BLaER1 treated with 17β-estradiol and CSF1 and Interleukin-3, amounts not matched to agents 10 nM and 100 nM (cell line): ENCODE measurements around the gene ARID1B.

Experiments
- H3K27ac ChIP-seq, 11 experiments: shearing (Covaris generic); formaldehyde crosslinking; 2 replicates each; pipeline ENCODE4 v1.8.1; 2022
- H3K27me3 ChIP-seq, 11 experiments: shearing (Covaris generic); formaldehyde crosslinking; 2 replicates each; pipeline ENCODE4 v1.8.1; 2022
- H3K36me3 ChIP-seq, 11 experiments: shearing (Covaris generic); formaldehyde crosslinking; 2 replicates each; pipeline ENCODE4 v1.8.1; 2022
- H3K4me1 ChIP-seq, 10 experiments: shearing (Covaris generic); formaldehyde crosslinking; 2 replicates each; pipeline ENCODE4 v1.8.1; 2022
- H3K4me2 ChIP-seq, 11 experiments: shearing (Covaris generic); formaldehyde crosslinking; 2 replicates each; pipeline ENCODE4 v1.8.1; 2022
- H3K4me3 ChIP-seq, 10 experiments: shearing (Covaris generic); formaldehyde crosslinking; 2 replicates each; pipeline ENCODE4 v1.8.1; 2022
- H3K9ac ChIP-seq, 11 experiments: shearing (Covaris generic); formaldehyde crosslinking; 2 replicates each; pipeline ENCODE4 v1.8.1; 2022
- H3K9me3 ChIP-seq, 11 experiments: shearing (Covaris generic); formaldehyde crosslinking; replicated peaks in 1 of 11; 2 replicates each; pipeline ENCODE4 v1.8.1; 2022
- H4K20me1 ChIP-seq, 11 experiments: shearing (Covaris generic); formaldehyde crosslinking; 2 replicates each; pipeline ENCODE4 v1.8.1; 2022
- Cebpa-rat ChIP-seq, 11 experiments: shearing (Covaris generic); IDR thresholded peaks; 2 replicates each; pipeline ENCODE4 v1.8.1; 2022

The ARID1B gene

GRCh38 chr6:157229713-157230112 lies 452.5 kb downstream of the ARID1B start:
- H4K20me1 ChIP-seq: peaks cover 0 to 22% (median 0%) of the 10 kb centered on the region in 11 experiments; a peak in 4 of 22 replicates
- no peak overlapping the region for H3K4me3 ChIP-seq
- peaks cover 3 to 51% (median 40%) of the 10 kb centered on the region in 10 experiments; a peak in 19 of 20 replicates for H3K4me1 ChIP-seq
- H3K27me3 ChIP-seq: peaks cover 12 to 65% (median 25%) of the 10 kb centered on the region in 11 experiments
- no peak for TF ChIP-seq Cebpa-rat (IDR thresholded peaks at IDR 0.05)
- peaks cover 0 to 4% (median 0%) of the 10 kb centered on the region in 11 experiments; a peak in 7 of 22 replicates for H3K9me3 ChIP-seq
- H3K27ac ChIP-seq: no peak overlapping the region
- H3K4me2 ChIP-seq: peak overlapping the region in 8 of 11 experiments; percentile 18 to 73 (median 60); a peak in 15 of 22 replicates
- no peaks in the 10 kb centered on the region for H3K36me3 ChIP-seq
- no peak overlapping the region for H3K9ac ChIP-seq

GRCh38 chr6:157230910-157231309 lies 453.7 kb downstream of the ARID1B start:
- no peak overlapping the region for H3K9ac ChIP-seq
- no peak for TF ChIP-seq Cebpa-rat (IDR thresholded peaks at IDR 0.05)
- H3K4me1 ChIP-seq: peaks cover 4 to 48% (median 35%) of the 10 kb centered on the region in 10 experiments; a peak in 17 of 20 replicates
- H3K36me3 ChIP-seq: no peaks in the 10 kb centered on the region
- H3K9me3 ChIP-seq: peaks cover 0 to 14% (median 11%) of the 10 kb centered on the region in 11 experiments; a peak in 15 of 22 replicates
- H3K27me3 ChIP-seq: peaks cover 24 to 65% (median 36%) of the 10 kb centered on the region in 11 experiments
- peaks cover 0 to 14% (median 0%) of the 10 kb centered on the region in 11 experiments; a peak in 6 of 22 replicates for H4K20me1 ChIP-seq
- H3K4me3 ChIP-seq: no peak overlapping the region
- no peak overlapping the region for H3K27ac ChIP-seq
- no peak overlapping the region; a peak in 1 of 22 replicates for H3K4me2 ChIP-seq

- no peak overlapping the region for H3K9ac ChIP-seq
- TF ChIP-seq Cebpa-rat (IDR thresholded peaks at IDR 0.05): no peak
- peaks cover 0 to 20% (median 6%) of the 10 kb centered on the region in 11 experiments; a peak in 11 of 22 replicates for H4K20me1 ChIP-seq
- H3K27me3 ChIP-seq: peaks cover 38 to 75% (median 50%) of the 10 kb centered on the region in 11 experiments
- H3K27ac ChIP-seq: no peak overlapping the region
- no peaks in the 10 kb centered on the region for H3K36me3 ChIP-seq
- H3K4me1 ChIP-seq: peaks cover 8 to 48% (median 39%) of the 10 kb centered on the region in 10 experiments; a peak in 17 of 20 replicates
- no peak overlapping the region for H3K4me3 ChIP-seq
- H3K4me2 ChIP-seq: no peak overlapping the region
- peaks cover 0 to 25% (median 20%) of the 10 kb centered on the region in 11 experiments; a peak in 16 of 22 replicates for H3K9me3 ChIP-seq
Measured at GRCh38 chr6:157232161-157232895, 455.1 kb downstream of the ARID1B start.

GRCh38 chr6:157233156-157233555 lies 456.0 kb downstream of the ARID1B start:
- Histone ChIP-seq H3K27me3 (peaks cover 45 to 82% (median 57%) of the 10 kb centered on the region in 11 experiments), H3K4me2 (no peak overlapping the region), H3K4me1 (peaks cover 8 to 40% (median 31%) of the 10 kb centered on the region in 10 experiments; a peak in 17 of 20 replicates), H3K27ac (no peak overlapping the region), H3K9ac (no peak overlapping the region), H3K9me3 (peaks cover 0 to 28% (median 20%) of the 10 kb centered on the region in 11 experiments; a peak in 16 of 22 replicates), H3K36me3 (no peaks in the 10 kb centered on the region), H4K20me1 (peaks cover 0 to 17% (median 6%) of the 10 kb centered on the region in 11 experiments; a peak in 11 of 22 replicates), H3K4me3 (no peak overlapping the region)
- TF ChIP-seq Cebpa-rat (IDR thresholded peaks at IDR 0.05): no peak

- Histone ChIP-seq H3K9ac (no peak overlapping the region), H3K4me2 (no peak overlapping the region), H3K4me3 (no peak overlapping the region), H4K20me1 (peaks cover 0 to 17% (median 6%) of the 10 kb centered on the region in 11 experiments; a peak in 11 of 22 replicates), H3K9me3 (peaks cover 0 to 28% (median 20%) of the 10 kb centered on the region in 11 experiments; a peak in 16 of 22 replicates), H3K27me3 (peaks cover 45 to 77% (median 56%) of the 10 kb centered on the region in 11 experiments), H3K27ac (no peak overlapping the region), H3K36me3 (no peaks in the 10 kb centered on the region), H3K4me1 (peaks cover 8 to 35% (median 25%) of the 10 kb centered on the region in 10 experiments; a peak in 17 of 20 replicates)
- no peak for TF ChIP-seq Cebpa-rat (IDR thresholded peaks at IDR 0.05)
Measured at GRCh38 chr6:157233686-157234085, 456.5 kb downstream of the ARID1B start.

GRCh38 chr6:157235600-157236039 lies 458.4 kb downstream of the ARID1B start:
- H3K4me3 ChIP-seq: peak overlapping the region; percentile 47 to 63 (median 54)
- H3K9ac ChIP-seq: peak overlapping the region in 8 of 11 experiments; percentile 6 to 69 (median 30); a peak in 9 of 22 replicates
- peaks cover 17 to 25% (median 20%) of the 10 kb centered on the region in 10 experiments for H3K4me1 ChIP-seq
- no peak overlapping the region for H3K27ac ChIP-seq
- H3K4me2 ChIP-seq: peak overlapping the region; percentile 74 to 95 (median 81)
- H4K20me1 ChIP-seq: peaks cover 0 to 17% (median 6%) of the 10 kb centered on the region in 11 experiments; a peak in 11 of 22 replicates
- H3K36me3 ChIP-seq: no peaks in the 10 kb centered on the region
- H3K9me3 ChIP-seq: peaks cover 0 to 28% (median 20%) of the 10 kb centered on the region in 11 experiments; a peak in 16 of 22 replicates
- H3K27me3 ChIP-seq: peaks cover 45 to 75% (median 61%) of the 10 kb centered on the region in 11 experiments
- TF ChIP-seq Cebpa-rat (IDR thresholded peaks at IDR 0.05): no peak

GRCh38 chr6:157236040-157236725 lies 459.0 kb downstream of the ARID1B start:
- peak overlapping the region; percentile 74 to 95 (median 81) for H3K4me2 ChIP-seq

GRCh38 chr6:157238346-157238745 lies 461.2 kb downstream of the ARID1B start:
- Histone ChIP-seq H3K27me3 (peaks cover 45 to 71% (median 56%) of the 10 kb centered on the region in 11 experiments), H3K4me3 (no peak overlapping the region), H3K9ac (no peak overlapping the region), H3K27ac (no peak overlapping the region), H3K9me3 (peaks cover 0 to 28% (median 20%) of the 10 kb centered on the region in 11 experiments; a peak in 16 of 22 replicates), H3K36me3 (no peaks in the 10 kb centered on the region), H4K20me1 (peaks cover 0 to 16% (median 6%) of the 10 kb centered on the region in 11 experiments; a peak in 11 of 22 replicates), H3K4me1 (peaks cover 18 to 23% (median 21%) of the 10 kb centered on the region in 10 experiments), H3K4me2 (no peak overlapping the region)
- TF ChIP-seq Cebpa-rat (IDR thresholded peaks at IDR 0.05): no peak

More at GRCh38 chr6:157236040-157236725, 459.0 kb downstream of the ARID1B start:
- Histone ChIP-seq H3K4me1 (peaks cover 18 to 23% (median 21%) of the 10 kb centered on the region in 10 experiments), H3K27ac (no peak overlapping the region), H3K9ac (peak overlapping the region in 8 of 11 experiments; percentile 6 to 69 (median 30); a peak in 9 of 22 replicates), H3K9me3 (peaks cover 0 to 28% (median 20%) of the 10 kb centered on the region in 11 experiments; a peak in 16 of 22 replicates), H3K4me3 (peak overlapping the region; percentile 47 to 63 (median 54)), H4K20me1 (peaks cover 0 to 17% (median 6%) of the 10 kb centered on the region in 11 experiments; a peak in 11 of 22 replicates), H3K27me3 (peaks cover 45 to 75% (median 61%) of the 10 kb centered on the region in 11 experiments), H3K36me3 (no peaks in the 10 kb centered on the region)
- no peak for TF ChIP-seq Cebpa-rat (IDR thresholded peaks at IDR 0.05)
